ENCODE results near the gene HTRA3. TPM values are rescaled to one million over a fixed set of nuclear protein-coding genes. Genes with fewer than 3 reads are reported as not detected.

HTRA3 gene
- total RNA-seq, 1 donor from 2014 or later = not detected

GRCh38 chr4:8222609-8223388 is 46.8 kb upstream of the HTRA3 start:
- H3K4me3 Mint-ChIP-seq = no peak overlapping the region
- no peak for ATAC-seq (ENCODE audit: low read depth)
- H3K27ac Mint-ChIP-seq = no peak overlapping the region
- ChIA-PET POLR2A (interaction anchor here (3.4 kb wide), 1 partner anchor 21 kb away, joined by 13 read pairs; no protein-coding TSS in a partner anchor), CTCF (no interaction called here)
- TF ChIP-seq CTCF (IDR thresholded peaks at IDR 0.05) = no peak
- peaks cover 86% of the 10 kb centered on the region for H3K36me3 Mint-ChIP-seq (ENCODE audit: low read depth)
- peaks cover 21% of the 10 kb centered on the region for H3K4me1 Mint-ChIP-seq
- no peak for DNase-seq
- H3K9me3 Mint-ChIP-seq = no peaks in the 10 kb centered on the region
- H3K27me3 Mint-ChIP-seq = no peaks in the 10 kb centered on the region
- intact Hi-C loops (cut with micrococcal nuclease) = no loop called here

- Mint-ChIP-seq H3K27ac (no peak overlapping the region), H3K4me1 (peaks cover 37% of the 10 kb centered on the region), H3K4me3 (no peak overlapping the region), H3K9me3 (no peaks in the 10 kb centered on the region), H3K36me3 (ENCODE audit: low read depth) (peaks cover 73% of the 10 kb centered on the region), H3K27me3 (no peaks in the 10 kb centered on the region)
- ChIA-PET POLR2A (interaction anchor here (1.4 kb wide), 1 partner anchor 23 kb away, joined by 4 read pairs; no protein-coding TSS in a partner anchor), CTCF (no interaction called here)
- DNase-seq = no peak
- ATAC-seq (ENCODE audit: low read depth) = no peak
- TF ChIP-seq CTCF (IDR thresholded peaks at IDR 0.05) = no peak
- intact Hi-C loops (cut with micrococcal nuclease) = no loop called here
Observed at GRCh38 chr4:8224267-8224974, 45.1 kb upstream of the HTRA3 start.

- CTCF ChIA-PET = interaction anchor here (2.5 kb wide), 1 partner anchor 17 kb away, joined by 8 read pairs; no protein-coding TSS in a partner anchor
- Mint-ChIP-seq H3K36me3 (ENCODE audit: low read depth) (peaks cover 66% of the 10 kb centered on the region), H3K4me1 (peaks cover 40% of the 10 kb centered on the region), H3K27ac (no peak overlapping the region), H3K4me3 (no peak overlapping the region), H3K27me3 (no peaks in the 10 kb centered on the region), H3K9me3 (no peaks in the 10 kb centered on the region)
- DNase-seq = no peak
- intact Hi-C loops (cut with micrococcal nuclease) = no loop called here
- no peak for TF ChIP-seq CTCF (IDR thresholded peaks at IDR 0.05)
- POLR2A ChIA-PET = interaction anchor here (1.4 to 6.4 kb wide), 2 partner anchors 23 to 25 kb away, joined by 4 to 123 read pairs; partner anchors contain the start of gene SH3TC1
- no peak for ATAC-seq (ENCODE audit: low read depth)
Observed at GRCh38 chr4:8224975-8225625, 44.5 kb upstream of the HTRA3 start.

- H3K36me3 Mint-ChIP-seq (ENCODE audit: low read depth) = peaks cover 59% of the 10 kb centered on the region
- no peak for DNase-seq
- POLR2A ChIA-PET = interaction anchor here (6.4 kb wide), 1 partner anchor 25 kb away, joined by 123 read pairs; the partner anchor contains the start of gene SH3TC1
- H3K9me3 Mint-ChIP-seq = no peaks in the 10 kb centered on the region
- H3K27ac Mint-ChIP-seq = no peak overlapping the region
- H3K27me3 Mint-ChIP-seq = no peaks in the 10 kb centered on the region
- CTCF ChIA-PET = interaction anchor here (2.5 kb wide), 1 partner anchor 16 kb away, joined by 8 read pairs; no protein-coding TSS in a partner anchor
- peaks cover 41% of the 10 kb centered on the region for H3K4me1 Mint-ChIP-seq
- H3K4me3 Mint-ChIP-seq = no peak overlapping the region
- intact Hi-C loops (cut with micrococcal nuclease) = no loop called here
- ATAC-seq (ENCODE audit: low read depth) = no peak
- TF ChIP-seq CTCF (IDR thresholded peaks at IDR 0.05) = no peak
Observed at GRCh38 chr4:8225706-8226443, 43.7 kb upstream of the HTRA3 start.
